Spleen (tissue), 7 donors: ENCODE data around the gene PLCH2.

Source experiments
- POLR2AphosphoS5 ChIP-seq, 3 donors: sonication (generic); formaldehyde crosslinking; IDR thresholded peaks; one replicate each; pipeline ENCODE4 v1.5.1; 2017; ENCODE audit warnings: antibody characterized with exemption in 3 of 3
- TF ChIP-seq, protein P1 (sequence below), 11 experiments: fragments of 200-600 bp in 7 of 11; fragments of 450-650 bp in 4 of 11; sonication (generic) in 4 of 11; IDR thresholded peaks in 8 of 11; conservative IDR thresholded peaks in 3 of 11; 1 replicate in 7 of 11; 2 replicates in 4 of 11; pipeline versions ENCODE4 v1.4.0 to v1.8.0; 2016 to 2021; ENCODE audit warnings: antibody characterized with exemption in 11 of 11, inconsistent platforms in 4 of 11, mild to moderate bottlenecking in 1 of 11
- donor health status: DM: no; HTN: no; CAD: no; lungs with moderate emphysema.
- donor health status: DM: no; HTN: no; CAD: no.
- donor health status: DM: no; HTN: no; CAD: no.

DNA sequence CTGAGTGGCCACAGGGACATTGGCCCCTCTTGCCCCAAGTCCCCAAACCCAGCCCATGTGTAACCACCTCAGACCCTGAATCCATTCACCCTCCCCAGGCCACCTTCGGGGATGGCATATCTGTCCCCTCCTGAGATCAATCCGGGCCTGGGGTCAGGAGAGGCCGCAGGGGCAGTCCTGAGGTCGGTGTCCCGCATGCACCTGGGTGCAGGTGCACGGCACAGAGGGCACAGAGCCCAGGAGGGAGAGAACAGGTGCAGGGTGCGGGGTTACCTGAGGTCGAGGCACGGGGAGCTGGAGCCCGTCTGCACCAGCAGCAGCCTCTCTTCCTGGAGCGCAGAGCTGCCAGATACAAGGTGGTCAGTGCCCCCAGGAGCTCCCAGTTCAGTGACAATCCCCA is 33.5 kb downstream of the PLCH2 start:
- TF ChIP-seq, protein P1, sequence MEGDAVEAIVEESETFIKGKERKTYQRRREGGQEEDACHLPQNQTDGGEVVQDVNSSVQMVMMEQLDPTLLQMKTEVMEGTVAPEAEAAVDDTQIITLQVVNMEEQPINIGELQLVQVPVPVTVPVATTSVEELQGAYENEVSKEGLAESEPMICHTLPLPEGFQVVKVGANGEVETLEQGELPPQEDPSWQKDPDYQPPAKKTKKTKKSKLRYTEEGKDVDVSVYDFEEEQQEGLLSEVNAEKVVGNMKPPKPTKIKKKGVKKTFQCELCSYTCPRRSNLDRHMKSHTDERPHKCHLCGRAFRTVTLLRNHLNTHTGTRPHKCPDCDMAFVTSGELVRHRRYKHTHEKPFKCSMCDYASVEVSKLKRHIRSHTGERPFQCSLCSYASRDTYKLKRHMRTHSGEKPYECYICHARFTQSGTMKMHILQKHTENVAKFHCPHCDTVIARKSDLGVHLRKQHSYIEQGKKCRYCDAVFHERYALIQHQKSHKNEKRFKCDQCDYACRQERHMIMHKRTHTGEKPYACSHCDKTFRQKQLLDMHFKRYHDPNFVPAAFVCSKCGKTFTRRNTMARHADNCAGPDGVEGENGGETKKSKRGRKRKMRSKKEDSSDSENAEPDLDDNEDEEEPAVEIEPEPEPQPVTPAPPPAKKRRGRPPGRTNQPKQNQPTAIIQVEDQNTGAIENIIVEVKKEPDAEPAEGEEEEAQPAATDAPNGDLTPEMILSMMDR (IDR thresholded peaks at IDR 0.05 in 8 of 11, conservative IDR thresholded peaks at IDR 0.05 in 3 of 11), result no peak
- no peak for TF ChIP-seq POLR2AphosphoS5 (IDR thresholded peaks at IDR 0.05)
